Measurements from ENCODE around the gene LRCH1.

The LRCH1 gene

DNA sequence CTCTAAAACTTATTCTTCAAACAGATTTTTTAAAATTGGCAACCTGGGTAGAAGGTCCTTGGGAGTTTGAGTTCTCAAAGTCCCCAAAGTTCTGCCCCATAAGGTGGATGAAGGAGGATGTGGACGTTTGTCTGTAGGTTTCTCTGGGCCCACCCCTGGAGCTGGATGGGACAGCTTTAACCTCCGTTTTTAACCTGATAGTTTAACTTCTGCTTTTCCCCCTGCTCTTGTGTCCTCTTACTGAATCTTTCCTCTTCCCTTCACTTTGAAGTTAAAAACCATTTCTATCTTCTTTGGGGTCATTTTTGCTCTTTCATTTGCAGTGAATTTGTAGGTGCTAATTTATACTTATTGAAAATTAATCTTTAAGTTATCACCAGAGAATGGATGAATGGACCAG lies 164.9 kb downstream of the LRCH1 start:
- H3K36me3 Mint-ChIP-seq: peaks cover 8% of the 10 kb centered on the region
- H3K4me1 Mint-ChIP-seq: no peaks in the 10 kb centered on the region
- H3K9me3 Mint-ChIP-seq: no peaks in the 10 kb centered on the region
- DNase-seq (ENCODE audit: low spot score in 2 of 2) (no peak), ATAC-seq (no peak)
- H3K27ac Mint-ChIP-seq: no peak overlapping the region
- no peak overlapping the region for H3K4me3 Mint-ChIP-seq

DNA sequence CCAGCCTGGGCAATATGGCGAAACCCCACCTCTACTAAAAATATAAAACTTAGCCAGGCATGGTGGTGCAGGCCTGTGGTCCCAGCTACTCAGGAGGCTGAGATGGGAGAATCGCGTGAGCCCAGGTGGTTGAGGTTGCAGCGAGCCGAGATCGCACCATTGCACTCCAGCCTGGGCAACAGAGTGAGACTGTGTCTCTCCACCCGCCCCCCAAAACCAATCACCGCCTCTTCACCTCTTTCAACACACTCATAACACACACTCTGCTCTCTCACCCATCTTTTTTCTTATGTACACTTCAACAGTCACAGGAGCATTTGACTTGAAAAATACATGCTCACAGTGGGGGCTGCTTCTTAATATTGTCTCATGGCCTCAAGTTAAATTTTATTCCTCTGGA lies 167.2 kb downstream of the LRCH1 start:
- Mint-ChIP-seq H3K9me3 (no peaks in the 10 kb centered on the region), H3K27ac (no peak overlapping the region), H3K4me3 (no peak overlapping the region), H3K4me1 (peaks cover 4% of the 10 kb centered on the region), H3K36me3 (peaks cover 26% of the 10 kb centered on the region)
- no peak for DNase-seq (ENCODE audit: low spot score in 2 of 2)
- ATAC-seq: no peak

DNA sequence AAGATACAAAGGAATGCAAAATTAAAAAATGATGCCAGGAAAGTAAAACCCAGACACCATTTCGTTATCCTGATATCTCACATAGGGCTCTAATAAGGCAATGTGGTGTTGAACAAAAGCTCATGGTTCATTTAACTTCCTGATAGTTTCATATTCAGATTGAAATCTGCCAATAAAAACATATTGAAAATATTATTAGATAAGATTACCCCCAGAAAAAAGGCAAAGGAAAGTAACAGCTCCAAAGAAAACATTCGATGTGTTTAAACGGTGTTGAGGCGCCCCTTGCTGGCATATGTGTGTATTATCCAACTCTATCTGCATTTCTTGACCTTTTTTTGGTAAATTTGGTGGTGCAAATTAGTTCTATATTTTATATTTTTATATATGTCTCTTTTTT lies 168.1 kb downstream of the LRCH1 start:
- no peak overlapping the region for H3K27ac Mint-ChIP-seq
- ATAC-seq (no peak), DNase-seq (ENCODE audit: low spot score in 2 of 2) (no peak)
- peaks cover 9% of the 10 kb centered on the region for H3K4me1 Mint-ChIP-seq
- peaks cover 27% of the 10 kb centered on the region for H3K36me3 Mint-ChIP-seq
- H3K9me3 Mint-ChIP-seq: no peaks in the 10 kb centered on the region
- H3K4me3 Mint-ChIP-seq: no peak overlapping the region

DNA sequence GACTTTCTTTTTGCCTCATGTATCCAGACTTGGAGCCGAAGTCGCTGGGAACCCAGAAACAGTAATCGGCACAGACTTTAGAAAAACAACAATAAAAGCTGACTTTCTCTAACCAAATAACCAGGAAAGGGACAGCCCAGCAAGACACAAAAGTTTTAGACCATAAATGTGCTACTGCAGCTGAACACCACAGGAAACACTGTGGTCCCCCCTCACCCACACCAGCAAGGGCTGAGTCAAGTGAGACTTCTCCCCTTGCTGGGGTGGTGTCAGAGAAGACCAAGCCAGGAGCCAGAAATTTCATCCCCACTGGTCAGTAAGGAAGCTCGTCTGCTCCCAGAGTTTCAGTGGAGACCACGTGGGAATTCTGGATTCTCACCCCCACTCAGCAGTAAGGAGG lies 173.4 kb downstream of the LRCH1 start:
- no peak overlapping the region for H3K27ac Mint-ChIP-seq

DNA sequence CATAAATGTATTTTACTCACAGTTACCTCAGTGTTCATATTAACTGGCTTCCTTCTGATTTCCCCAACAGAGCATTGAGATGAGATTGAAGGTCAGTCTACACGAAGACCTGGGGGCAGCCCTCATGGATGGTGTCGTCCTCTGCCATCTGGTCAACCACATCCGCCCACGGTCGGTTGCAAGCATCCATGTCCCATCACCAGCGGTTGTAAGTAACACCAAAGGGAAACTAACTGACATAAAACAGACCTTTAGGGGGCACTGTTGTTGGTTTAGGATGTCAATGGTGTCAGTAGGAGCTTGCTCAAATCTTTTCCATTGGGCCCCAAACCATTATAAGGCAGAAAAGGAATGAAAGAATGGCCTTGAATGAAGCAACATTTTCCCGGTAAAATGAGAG lies 175.8 kb downstream of the LRCH1 start:
- no peaks in the 10 kb centered on the region for H3K9me3 Mint-ChIP-seq
- peaks cover 69% of the 10 kb centered on the region for H3K36me3 Mint-ChIP-seq
- H3K27ac Mint-ChIP-seq: no peak overlapping the region
- H3K4me3 Mint-ChIP-seq: no peak overlapping the region
- DNase-seq (ENCODE audit: low spot score in 2 of 2): no peak
- peaks cover 28% of the 10 kb centered on the region for H3K4me1 Mint-ChIP-seq
- ATAC-seq: peak; percentile 70

More for the DNA sequence above, 173.4 kb downstream of the LRCH1 start:
- Mint-ChIP-seq H3K4me1 (peaks cover 28% of the 10 kb centered on the region), H3K36me3 (peaks cover 69% of the 10 kb centered on the region), H3K9me3 (no peaks in the 10 kb centered on the region), H3K4me3 (no peak overlapping the region)
- peak in 1 of 2 donors; percentile 56 for DNase-seq (ENCODE audit: low spot score in 2 of 2)
- peak; percentile 78 for ATAC-seq

DNA sequence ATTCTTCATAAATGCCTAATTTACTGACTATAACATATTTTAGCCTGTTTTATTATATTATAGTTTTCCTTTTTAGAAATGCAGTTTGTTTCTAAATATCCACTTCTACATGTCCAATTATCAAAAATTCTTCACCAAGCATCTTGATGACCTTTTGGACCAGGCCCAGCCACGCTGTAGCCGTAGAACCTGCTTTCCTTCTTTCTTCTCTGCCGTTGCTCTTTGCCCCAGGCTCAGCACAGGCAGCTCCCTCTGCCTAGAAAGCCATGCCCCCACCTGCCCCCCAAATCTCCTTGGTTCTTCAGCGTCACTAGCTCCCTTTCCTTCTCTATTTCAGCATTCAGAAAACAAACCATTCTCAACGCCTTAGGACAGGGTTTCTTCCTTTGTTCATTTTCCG lies 178.6 kb downstream of the LRCH1 start:
- Mint-ChIP-seq H3K9me3 (no peaks in the 10 kb centered on the region), H3K27ac (no peak overlapping the region), H3K36me3 (peaks cover 71% of the 10 kb centered on the region)

DNA sequence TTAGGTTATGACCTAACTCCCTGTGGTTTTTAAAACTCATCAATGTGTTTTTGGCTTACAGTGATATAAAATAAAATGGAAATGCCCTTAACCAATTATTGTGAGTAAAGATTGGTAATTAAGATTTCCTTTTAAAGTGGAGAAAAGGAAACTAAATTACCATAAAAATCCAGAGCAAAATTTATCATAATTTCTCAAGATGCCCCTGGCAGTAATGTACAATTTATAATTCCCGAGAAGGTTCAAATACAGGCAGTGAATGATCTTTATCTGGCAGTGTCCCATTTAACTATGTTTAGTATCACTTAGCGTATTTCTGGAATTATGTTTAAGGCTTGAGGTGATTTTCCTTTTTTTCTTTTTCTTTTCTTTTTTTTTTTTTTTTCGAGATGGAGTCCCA lies 182.5 kb downstream of the LRCH1 start:
- Mint-ChIP-seq H3K9me3 (no peaks in the 10 kb centered on the region), H3K4me3 (no peak overlapping the region), H3K4me1 (no peaks in the 10 kb centered on the region), H3K36me3 (peaks cover 44% of the 10 kb centered on the region), H3K27ac (no peak overlapping the region)
- no peak for ATAC-seq
- DNase-seq (ENCODE audit: low spot score in 2 of 2): no peak

More for the DNA sequence above, 178.6 kb downstream of the LRCH1 start:
- peaks cover 14% of the 10 kb centered on the region for H3K4me1 Mint-ChIP-seq
- DNase-seq (ENCODE audit: low spot score in 2 of 2) (no peak), ATAC-seq (no peak)
- H3K4me3 Mint-ChIP-seq: no peak overlapping the region

DNA sequence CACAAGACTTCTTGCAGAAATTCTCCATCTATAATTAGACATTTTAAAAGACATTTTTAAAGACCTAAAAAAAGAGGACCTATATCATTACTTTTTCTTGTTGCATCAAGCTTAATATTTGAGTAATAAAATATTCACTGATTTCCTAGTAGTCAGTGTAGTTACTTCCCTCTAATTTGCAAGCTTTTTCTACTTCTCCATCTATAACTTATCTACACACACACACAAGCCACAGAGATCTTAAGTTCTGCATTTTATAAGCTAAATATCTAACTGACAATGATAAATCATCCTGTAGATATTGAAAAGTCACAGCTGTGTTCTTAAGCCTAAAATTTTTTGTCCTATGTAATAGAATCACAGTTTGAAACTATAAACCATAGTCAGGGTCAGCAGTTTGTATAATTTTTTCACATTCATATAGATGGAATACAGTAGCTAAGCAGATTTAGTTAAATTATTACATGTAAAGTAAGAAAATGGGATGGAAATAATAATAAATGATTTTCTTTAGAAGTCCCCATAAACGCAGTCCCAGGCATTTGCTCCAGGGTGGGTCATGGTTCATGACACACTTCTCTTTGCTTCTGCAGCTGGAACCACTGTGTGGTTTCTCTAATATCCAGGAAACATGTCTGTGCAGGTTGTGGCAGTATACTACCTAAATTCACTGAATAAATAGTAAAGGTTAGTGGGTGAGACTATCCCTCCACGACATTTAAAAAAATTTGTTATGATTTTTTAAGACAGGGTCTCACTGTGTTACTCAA lies 183.8 kb downstream of the LRCH1 start:
- Mint-ChIP-seq H3K4me1 (no peaks in the 10 kb centered on the region), H3K27ac (no peak overlapping the region), H3K9me3 (no peaks in the 10 kb centered on the region), H3K36me3 (peaks cover 40% of the 10 kb centered on the region), H3K4me3 (no peak overlapping the region)
- DNase-seq (ENCODE audit: low spot score in 2 of 2): no peak
- ATAC-seq: no peak

DNA sequence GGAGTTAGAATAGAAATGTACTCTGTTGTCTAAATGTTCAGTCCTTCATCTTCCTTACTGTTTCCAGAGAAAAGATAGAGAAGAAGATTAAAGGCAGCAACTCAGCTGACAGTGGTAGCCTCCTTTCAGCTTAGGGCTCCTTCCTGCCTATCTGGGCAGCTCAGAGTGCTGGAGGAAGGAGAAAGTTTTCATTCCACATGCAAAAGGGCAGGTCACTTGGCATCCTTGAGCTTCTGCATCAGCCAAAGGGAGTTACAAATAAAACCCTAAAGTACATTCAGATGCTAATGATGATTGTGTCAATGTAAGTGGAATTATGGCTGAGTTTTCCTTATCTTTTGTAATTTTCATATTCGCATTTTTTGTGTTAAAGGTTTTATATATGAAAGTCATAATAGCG lies 185.1 kb downstream of the LRCH1 start:
- no peak for ATAC-seq
- H3K9me3 Mint-ChIP-seq: no peaks in the 10 kb centered on the region
- H3K27ac Mint-ChIP-seq: no peak overlapping the region
- H3K36me3 Mint-ChIP-seq: peaks cover 38% of the 10 kb centered on the region
- no peak overlapping the region for H3K4me3 Mint-ChIP-seq
- DNase-seq (ENCODE audit: low spot score in 2 of 2): no peak
- H3K4me1 Mint-ChIP-seq: no peaks in the 10 kb centered on the region

DNA sequence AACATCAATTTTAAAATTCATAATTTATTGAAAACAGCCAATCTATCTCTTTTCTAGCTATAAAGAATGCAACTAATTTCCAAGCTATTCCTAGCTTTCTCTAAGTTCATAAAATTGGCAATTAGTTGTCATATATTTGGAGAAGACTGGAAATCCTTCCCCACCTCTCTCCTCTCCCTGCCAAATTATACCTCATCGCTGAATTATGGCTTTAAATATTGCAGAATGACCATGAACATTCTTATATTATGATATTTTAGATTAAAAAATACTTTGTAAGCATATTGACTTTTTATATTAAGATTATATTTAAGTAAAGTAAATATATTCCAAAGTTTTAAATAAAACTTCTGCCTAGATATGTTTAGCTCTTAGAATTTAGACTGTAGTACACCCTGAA lies 185.8 kb downstream of the LRCH1 start:
- H3K36me3 Mint-ChIP-seq: peaks cover 38% of the 10 kb centered on the region
- no peak for DNase-seq (ENCODE audit: low spot score in 2 of 2)
- no peak overlapping the region for H3K4me3 Mint-ChIP-seq
- H3K4me1 Mint-ChIP-seq: no peaks in the 10 kb centered on the region
- H3K27ac Mint-ChIP-seq: no peak overlapping the region
- H3K9me3 Mint-ChIP-seq: no peaks in the 10 kb centered on the region
- no peak for ATAC-seq

DNA sequence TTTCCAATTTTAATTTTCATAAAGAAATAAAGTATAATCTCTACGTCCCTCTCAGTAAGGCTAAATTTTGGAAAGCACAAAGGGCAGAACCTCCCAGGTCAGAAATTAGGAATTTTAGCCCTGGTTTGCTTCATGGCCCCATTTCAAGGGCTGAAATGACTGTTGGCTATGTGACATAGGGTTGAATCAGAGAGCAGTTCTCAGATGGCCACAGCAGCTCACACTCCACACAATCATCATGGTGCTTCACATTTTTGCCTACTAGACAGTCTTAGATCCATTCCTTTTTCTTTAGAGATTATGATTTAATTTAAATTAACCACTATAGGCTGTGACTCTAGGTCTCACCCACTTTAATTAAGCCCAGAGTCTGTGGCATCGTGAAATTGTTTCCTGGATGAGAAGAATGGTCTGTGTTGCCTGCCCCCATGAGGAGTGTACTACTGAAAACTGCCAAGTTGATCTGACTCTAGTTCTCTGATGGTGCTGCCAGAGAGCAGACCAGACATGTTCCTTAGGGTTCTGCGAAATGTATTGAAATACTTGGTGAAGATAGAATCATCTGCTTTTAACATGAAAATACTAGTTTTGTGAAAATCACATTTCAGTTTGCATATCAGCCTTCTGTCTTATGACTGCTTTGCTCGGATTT lies 186.6 kb downstream of the LRCH1 start:
- H3K27ac Mint-ChIP-seq: no peak overlapping the region
- no peaks in the 10 kb centered on the region for H3K4me1 Mint-ChIP-seq
- DNase-seq (ENCODE audit: low spot score in 2 of 2): no peak
- H3K9me3 Mint-ChIP-seq: no peaks in the 10 kb centered on the region
- H3K36me3 Mint-ChIP-seq: peaks cover 32% of the 10 kb centered on the region
- H3K4me3 Mint-ChIP-seq: no peak overlapping the region
- ATAC-seq: peak; percentile 55

DNA sequence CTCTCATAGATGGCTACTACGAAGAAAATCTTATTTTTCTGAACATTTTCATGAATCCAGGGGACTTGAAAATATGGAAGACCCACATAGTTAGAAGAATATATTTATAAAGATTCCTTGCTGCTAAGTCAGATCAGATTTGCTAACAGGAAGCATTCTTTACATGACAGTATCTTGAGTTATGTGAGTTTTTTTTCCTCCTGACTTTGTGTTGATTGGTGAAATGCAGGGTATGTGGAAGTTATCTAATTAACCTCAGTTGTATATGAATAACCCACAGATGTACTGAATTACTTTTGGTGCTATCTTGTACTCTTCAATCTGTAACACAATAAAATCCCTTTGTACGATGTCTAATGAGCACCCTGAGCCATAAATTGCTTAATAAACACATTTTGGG lies 190.2 kb downstream of the LRCH1 start:
- no peak overlapping the region for H3K27ac Mint-ChIP-seq
- no peak overlapping the region for H3K4me3 Mint-ChIP-seq

DNA sequence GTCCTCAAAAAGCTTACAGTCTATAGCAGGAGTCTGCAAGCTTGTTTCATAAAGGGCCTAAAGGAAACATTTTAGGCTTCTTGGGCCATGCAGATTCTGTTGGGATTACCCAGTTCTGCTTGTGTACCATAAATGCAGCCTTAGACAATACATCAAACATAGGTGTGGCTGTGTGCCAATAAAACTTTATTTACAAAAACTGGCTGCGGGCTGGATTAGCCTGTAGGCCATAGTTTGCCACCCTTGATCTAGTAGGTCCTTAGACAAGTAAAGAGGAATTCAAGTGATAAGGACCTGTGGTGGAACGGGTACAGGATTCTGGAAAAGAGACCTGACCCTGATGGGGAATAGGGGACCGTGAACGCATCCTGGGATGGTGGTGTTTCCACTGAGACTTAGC lies 192.1 kb downstream of the LRCH1 start:
- peaks cover 5% of the 10 kb centered on the region for H3K4me1 Mint-ChIP-seq
- DNase-seq (ENCODE audit: low spot score in 2 of 2): no peak
- ATAC-seq: no peak
- H3K9me3 Mint-ChIP-seq: no peaks in the 10 kb centered on the region
- no peak overlapping the region for H3K4me3 Mint-ChIP-seq
- no peak overlapping the region for H3K27ac Mint-ChIP-seq
- peaks cover 20% of the 10 kb centered on the region for H3K36me3 Mint-ChIP-seq

More for the DNA sequence above, 190.2 kb downstream of the LRCH1 start:
- Mint-ChIP-seq H3K36me3 (peaks cover 20% of the 10 kb centered on the region), H3K4me1 (no peaks in the 10 kb centered on the region), H3K9me3 (no peaks in the 10 kb centered on the region)
- ATAC-seq: no peak
- no peak for DNase-seq (ENCODE audit: low spot score in 2 of 2)

DNA sequence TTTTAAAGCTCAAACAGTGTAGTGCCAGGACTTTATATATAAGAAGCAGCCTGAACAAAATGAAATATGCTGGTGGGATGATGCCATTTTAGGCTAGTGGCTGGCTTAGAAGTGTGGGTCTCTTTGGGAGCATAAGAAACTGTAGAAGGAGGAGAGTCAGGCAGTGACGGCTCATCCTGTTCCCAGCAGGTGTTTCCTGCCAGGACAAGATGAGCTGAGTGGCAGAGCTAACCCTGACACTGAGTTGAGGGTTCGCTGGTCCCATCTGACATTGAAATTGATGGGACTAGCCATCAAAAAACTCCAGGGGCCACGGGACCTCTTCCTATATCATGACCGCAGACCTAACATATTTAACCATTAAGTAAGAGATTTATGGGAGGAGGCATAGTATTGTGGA lies 192.7 kb downstream of the LRCH1 start:
- peaks cover 14% of the 10 kb centered on the region for H3K36me3 Mint-ChIP-seq
- H3K9me3 Mint-ChIP-seq: no peaks in the 10 kb centered on the region
- H3K4me3 Mint-ChIP-seq: no peak overlapping the region
- H3K4me1 Mint-ChIP-seq: peaks cover 7% of the 10 kb centered on the region
- DNase-seq (ENCODE audit: low spot score in 2 of 2) (no peak), ATAC-seq (no peak)
- no peak overlapping the region for H3K27ac Mint-ChIP-seq

DNA sequence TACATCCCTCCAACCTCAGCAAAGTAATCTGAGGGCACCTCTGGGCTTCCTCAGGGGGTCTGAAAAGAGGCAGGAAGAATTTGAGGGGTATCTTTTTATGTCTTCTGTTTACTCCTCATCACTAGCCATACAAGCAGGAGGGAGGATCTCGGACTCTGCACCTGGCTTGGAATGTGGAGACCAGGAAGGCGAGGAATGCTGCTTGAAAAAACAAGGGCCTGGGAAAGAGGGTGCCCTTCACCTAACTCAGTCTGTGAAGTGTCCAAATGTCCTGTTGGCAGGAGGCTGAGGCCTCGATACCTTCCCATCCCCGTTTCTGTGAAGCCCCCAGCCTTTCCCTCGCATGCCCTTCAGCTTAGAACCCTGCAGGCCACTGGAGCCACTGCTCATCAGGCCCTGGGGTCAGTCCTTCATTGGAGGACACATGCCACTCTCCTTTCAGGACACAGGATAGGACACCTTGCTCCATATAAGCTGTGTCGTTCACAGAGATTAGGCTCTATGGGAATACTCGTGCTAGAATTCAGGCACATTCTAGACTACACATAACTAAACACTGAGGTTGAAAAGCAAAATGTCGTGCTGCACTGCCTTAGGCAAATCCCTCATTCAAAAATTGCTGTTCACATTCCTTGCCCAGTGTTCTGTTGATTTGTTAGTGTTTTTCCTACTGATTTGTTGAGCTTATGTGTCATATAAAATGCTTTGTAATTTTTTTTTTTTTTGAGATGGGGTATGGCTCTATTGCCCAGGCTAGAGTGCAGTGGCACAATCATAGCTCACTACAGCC lies 194.3 kb downstream of the LRCH1 start:
- DNase-seq (ENCODE audit: low spot score in 2 of 2): no peak
- H3K4me3 Mint-ChIP-seq: no peak overlapping the region
- no peak overlapping the region for H3K27ac Mint-ChIP-seq
- peaks cover 13% of the 10 kb centered on the region for H3K36me3 Mint-ChIP-seq
- H3K4me1 Mint-ChIP-seq: peaks cover 18% of the 10 kb centered on the region
- H3K9me3 Mint-ChIP-seq: no peaks in the 10 kb centered on the region
- ATAC-seq: no peak

DNA sequence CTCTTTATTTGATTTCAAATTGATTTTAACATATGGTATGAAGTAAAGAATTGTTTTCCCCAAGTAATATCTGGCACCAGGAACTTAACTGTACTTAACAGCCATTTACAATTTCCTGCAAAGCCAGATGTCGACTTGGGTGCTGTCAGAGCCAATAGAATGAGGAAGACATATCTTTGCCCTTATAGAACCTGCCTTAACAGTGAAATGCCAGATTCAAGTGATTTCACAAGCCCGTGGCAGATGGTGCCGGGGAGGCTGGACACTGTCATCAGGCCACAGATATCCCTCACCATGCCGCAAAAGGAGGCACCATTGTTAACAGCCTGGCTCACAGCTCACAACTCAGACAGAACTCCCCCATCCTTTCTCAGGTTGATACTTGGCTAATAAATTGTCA lies 195.3 kb downstream of the LRCH1 start:
- H3K36me3 Mint-ChIP-seq: peaks cover 11% of the 10 kb centered on the region
- H3K4me1 Mint-ChIP-seq: peaks cover 21% of the 10 kb centered on the region

More for the DNA sequence above, 195.3 kb downstream of the LRCH1 start:
- H3K9me3 Mint-ChIP-seq: no peaks in the 10 kb centered on the region
- DNase-seq (ENCODE audit: low spot score in 2 of 2): no peak
- H3K4me3 Mint-ChIP-seq: no peak overlapping the region
- H3K27ac Mint-ChIP-seq: no peak overlapping the region
- no peak for ATAC-seq
